HG03521 (cell line): ENCODE measurements around the gene FHIP2A.
"Not testable (repeated sequence)": the region's sequence is repeated elsewhere in the genome, so short reads cannot be mapped to it uniquely, and the experiment has no call there.

Source experiments
- ATAC-seq: cut with Tn5 transposase; IDR thresholded peaks from one replicate; pipeline ENCODE4 v1.9.1; 2021; ENCODE audit warnings: mild to moderate bottlenecking, moderate library complexity; ENCODE audit not compliant: unreplicated experiment

FHIP2A gene

DNA sequence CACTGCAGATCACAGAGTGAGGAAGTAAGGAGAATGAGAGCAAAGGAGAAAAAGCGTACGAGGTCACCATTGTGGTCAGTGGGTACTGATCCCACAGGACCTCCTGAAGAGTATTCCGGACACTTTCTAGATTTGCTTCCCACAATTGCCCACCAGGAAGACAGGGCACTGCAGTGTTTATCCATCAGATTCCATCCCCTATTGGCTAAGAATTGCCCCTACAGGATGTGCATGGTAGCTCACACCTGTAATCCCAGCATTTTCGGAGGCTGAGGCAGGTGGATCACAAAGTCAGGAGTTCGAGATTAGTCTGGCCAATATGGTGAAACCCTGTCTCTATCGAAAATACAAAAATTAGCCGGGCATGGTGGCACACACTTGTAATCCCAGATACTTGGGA is 5.3 kb upstream of the FHIP2A start:
- no peak for ATAC-seq

DNA sequence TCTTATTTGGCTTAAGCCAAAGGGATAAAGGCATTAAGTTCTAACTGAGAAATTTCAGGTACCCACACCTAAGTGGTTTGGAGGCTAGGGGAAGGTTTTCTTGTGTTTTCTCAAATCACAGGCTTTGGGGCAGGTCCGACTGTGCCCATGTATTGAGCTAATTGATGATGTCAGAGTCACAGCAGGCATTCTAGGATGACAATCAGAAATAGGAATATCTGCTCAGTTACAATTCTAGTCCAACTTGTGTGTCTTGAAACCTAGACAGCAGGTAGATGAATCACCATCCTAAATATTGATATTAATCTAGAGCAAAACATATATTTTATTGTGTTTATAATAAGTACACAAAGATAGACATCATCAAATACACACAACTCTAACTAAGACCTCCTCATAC is 2.3 kb upstream of the FHIP2A start:
- no peak for ATAC-seq

DNA sequence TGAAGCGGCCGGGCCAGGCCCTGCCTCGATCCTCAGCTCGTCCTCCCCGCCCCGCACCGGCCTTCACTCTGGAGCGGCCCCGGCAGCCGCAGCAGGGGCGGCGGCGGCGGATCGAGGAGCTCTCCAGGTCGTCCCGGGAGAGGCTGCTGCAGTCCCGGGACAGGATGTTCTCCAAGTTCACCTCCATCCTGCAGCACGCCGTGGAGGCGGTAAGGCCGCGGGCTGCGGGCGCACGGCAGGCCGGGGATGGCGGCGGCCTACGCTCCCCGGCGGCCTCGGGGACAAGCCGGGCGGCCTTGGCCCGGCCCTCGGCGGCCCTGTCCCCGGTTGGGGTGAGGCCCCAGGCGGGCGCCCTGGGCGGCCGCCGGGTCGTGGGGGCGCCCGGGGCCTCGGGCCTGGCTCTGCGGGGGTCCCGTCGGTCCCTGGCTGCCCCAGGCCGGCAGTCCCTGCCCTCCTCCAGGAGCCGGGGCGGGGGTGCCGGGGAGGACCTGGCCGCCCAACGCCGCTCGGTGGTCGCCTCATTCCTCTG is 399 bp downstream of the FHIP2A start:
- peak; percentile 32 for ATAC-seq

DNA sequence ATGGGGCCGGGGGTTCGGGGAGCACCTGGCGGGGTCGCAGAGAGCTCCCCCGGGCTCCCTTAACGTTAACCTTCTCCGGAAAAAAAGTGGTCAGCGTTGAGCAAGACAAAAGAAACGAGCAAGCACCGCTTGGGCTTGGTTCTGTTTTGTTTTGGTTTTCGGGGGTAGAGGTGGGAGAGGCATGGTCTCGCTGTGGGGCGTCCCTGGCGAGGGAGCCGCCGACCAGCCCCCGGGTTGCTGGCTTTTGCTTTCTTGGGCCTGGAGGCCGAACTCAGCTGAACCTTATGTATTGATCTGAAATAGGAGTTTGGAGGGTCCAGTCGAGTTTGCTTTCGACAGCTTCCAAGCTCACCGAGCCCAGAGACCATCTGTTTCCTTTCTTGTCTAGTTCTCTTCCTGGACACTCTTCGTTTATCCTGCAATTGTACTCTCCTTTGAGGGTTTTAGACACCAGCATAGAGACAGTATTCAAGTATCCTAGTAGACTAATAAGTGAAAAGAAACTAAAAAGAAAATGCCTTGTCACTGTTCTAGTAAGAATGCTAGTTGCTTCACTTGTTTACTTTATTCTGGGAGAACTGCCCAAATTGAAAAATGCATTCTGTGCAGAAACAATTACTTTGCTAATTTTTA is 980 bp downstream of the FHIP2A start:
- ATAC-seq, result peak; percentile 19

DNA sequence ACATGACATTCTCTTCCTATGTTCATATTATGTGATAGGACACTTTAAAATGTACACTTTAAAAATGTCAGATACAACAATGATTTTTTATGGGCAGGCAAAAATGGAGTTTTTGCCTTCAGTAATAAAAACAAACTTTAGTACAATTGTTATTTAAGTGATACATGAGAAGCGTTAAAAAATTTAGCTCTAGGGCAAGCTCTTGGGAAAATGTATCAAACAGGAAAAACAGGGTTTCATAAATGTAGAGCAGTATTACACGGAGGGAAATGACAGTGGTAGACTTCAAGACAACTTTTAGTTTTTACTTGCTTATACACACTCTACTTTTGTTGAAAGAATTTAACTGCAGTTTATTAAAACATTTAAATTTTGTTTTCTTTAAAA is 1.5 kb downstream of the FHIP2A start:
- ATAC-seq, result no peak

DNA sequence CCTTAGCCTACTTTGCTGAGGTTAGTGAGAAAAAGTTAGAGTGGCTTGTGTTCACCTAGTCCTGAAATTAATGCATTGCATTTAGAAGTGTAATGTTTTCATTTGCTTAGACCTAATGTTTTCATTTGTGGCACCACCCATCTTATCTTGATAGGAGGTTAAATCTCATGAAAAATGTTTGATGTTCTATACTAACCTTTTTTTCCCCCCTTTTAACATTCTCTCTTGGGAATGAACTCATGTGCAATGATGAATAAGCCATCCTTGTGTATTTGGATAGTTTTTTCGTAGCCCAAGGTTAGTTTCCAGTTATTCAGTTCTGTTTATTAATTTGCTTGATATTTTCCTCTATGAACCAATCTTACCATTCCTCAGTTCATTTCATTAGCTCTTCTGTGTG is 2.8 kb downstream of the FHIP2A start:
- ATAC-seq, result no peak

DNA sequence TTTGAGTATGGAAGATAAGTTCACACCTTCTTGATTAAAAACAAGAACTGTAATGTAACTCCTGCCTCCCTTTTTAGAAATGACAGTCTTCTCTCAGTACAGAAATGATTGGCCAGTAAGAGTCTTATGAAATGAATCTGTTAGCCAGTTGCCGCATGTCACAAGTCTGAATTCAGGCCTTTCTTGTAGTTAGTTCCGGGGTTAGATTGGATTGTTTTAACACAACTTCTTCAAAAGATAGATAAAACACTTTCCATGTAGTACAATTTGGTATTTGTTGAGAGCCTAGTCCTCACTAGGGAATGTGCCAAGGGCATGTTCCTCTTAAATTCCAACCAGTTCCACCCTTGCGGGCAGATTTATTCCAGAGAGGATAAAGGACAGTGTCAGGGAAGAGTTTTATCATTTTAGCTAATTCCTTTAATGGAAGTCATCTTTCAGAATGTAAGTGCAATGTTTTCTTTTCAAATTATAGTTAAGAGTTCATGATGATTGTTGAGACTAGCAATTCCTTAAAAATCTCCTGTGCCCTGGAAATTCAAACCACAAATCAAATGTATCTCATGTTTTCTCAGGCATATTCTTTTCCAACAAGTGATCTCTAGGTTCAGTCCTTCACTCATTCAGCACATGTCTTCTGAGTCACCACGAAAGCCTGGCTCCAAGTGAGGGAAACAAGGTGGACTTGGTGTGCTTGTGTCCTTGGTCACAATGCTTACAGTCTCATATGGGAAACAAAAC is 4.1 kb downstream of the FHIP2A start:
- ATAC-seq, result peak; percentile 36

DNA sequence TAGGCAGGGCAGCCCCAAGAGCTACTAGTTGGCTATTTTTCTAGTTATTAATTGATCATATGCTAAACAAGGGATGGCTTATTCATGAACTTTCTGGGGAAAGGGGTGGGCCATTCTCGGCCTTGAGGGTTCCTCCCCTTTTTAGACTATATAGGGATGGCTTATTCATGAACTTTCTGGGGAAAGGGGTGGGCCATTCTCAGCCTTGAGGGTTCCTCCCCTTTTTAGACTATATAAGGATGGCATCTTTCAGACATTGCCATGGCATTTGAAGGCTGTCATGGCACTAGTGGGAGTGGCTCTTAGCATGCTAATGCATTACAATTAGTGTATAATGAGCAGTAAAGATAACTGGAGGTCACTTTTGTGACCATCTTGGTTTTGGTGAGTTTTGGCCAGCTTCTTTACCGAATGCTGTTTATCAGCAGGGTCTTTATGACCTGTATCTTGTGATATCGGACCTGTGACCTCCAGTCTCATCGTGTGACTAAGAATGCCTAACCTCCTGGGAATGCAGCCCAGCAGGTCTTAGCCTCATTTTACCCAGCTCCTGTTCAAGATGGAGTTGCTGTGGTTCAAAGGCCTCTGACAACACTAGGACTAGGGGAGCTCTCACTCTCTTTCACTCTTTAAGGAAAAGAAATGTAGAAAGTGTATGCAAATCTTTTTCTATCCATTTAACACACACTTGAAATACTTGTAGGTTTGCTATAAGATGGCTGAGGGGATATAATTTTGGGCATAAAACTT is 7.8 kb downstream of the FHIP2A start:
- ATAC-seq, result no peak

DNA sequence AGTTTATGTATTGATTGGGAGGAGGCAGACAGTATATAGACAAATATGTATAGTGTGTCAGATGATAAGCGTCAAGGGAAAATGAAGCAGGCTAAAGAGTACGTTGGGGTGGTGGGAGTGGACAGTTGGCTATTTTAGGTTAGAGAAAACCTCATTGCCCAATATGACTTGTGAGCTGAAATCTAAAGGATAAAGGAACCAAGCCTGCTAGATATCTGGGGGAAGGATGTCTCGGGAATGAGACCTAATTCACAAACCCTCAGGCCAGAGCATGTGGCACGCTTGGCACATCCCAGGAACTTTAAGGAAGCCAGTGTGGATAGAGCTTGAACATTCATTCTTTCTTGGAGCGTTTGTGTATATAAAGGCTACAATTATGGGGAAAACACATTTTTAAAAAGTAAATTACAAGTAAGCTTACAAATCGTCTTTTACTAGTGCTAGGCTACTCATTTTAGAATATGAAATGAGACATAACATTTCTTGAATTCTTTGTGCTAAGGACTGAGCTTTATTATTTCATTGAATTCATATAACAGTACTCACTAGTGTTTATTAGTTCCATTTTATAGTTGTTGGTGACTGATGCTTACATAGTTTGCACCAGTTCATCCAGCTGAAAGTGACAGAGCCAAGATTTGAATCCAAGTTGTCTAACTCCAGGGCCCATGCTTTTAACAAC is 9.7 kb downstream of the FHIP2A start:
- no peak for ATAC-seq

DNA sequence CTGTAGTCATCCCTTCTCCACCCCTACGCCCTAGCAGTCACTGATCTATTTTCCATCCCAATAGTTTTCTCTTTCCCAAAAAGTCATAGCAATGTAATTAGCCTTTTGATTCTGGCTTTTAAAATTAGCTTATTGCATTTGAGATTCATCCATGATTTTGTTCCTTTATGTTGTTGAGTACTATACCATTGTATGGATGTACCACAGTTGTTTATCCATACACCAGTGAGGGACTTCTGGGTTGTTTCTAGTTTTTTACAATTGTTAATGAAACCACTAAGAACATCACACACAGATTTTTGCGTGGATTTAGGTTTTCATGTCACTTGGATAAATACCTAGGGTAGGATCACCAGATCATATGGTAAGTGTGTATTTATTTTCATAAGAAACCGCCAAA is 16.1 kb downstream of the FHIP2A start:
- ATAC-seq, result no peak

DNA sequence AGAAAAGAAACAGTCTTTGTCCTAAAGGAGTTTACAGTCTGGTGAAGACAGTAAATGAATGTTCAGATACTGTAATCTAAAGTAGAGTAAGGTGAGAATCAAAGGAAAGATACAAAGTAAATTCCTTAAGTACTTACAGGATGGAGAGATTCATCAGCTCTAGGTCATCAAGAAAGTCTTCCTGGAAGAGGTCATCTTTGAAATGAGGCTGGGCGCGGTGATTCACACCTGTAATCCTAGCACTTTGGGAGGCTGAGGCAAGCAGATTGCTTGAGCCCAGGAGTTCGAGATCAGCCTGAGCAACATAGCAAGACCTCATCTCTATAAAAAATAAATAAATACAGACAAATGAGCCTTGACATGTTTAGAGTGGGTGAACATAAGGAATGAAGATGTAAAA is 18.3 kb downstream of the FHIP2A start:
- ATAC-seq, result no peak

DNA sequence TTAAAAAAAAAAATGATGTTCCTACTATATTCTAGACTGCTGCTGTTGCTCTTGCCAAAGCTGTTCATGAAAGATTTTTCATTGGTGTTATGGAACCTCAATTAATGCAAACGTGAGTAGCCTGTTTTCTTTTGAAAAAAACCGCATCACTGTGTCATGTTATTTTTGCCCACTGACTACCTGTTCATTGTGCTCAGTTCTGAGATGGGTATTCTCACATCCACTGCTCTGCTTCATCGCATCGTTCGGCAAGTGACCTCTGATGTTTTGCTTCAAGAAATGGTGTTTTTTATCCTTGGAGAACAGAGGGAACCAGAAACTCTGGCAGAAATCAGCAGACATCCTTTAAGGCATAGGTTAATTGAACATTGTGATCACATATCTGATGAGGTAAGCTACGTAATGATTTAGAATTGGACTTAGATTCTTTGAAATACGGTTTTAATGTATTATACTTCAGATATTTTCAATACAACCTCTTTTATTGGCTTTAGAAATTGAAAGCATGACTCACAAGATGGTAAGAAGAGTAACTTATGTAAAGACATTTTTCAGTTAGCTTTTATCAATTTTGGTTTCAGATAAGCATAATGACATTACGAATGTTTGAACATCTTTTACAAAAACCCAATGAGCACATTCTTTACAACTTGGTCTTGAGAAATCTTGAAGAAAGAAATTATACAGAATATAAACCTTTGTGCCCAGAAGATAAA is 24.6 kb downstream of the FHIP2A start:
- no peak for ATAC-seq

DNA sequence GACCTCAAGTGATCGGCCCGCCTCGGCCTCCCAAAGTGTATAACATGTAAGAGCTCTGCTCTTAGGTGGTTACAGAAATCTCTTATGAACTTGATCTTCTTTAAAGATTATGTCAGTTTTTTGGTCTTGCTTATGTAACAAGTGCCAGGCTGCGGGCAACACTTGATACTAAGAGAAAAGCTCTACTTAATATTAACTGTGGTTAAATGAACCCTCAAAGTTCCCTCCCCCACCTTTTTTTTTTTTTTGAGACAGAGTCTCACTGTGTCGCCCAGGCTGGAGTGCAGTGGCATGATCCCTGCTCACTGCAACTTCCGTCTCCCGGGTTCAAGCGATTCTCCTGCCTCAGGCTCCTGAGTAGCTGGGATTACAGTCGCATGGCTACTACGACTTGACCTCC is 25.9 kb downstream of the FHIP2A start:
- not testable (repeated sequence) for ATAC-seq

DNA sequence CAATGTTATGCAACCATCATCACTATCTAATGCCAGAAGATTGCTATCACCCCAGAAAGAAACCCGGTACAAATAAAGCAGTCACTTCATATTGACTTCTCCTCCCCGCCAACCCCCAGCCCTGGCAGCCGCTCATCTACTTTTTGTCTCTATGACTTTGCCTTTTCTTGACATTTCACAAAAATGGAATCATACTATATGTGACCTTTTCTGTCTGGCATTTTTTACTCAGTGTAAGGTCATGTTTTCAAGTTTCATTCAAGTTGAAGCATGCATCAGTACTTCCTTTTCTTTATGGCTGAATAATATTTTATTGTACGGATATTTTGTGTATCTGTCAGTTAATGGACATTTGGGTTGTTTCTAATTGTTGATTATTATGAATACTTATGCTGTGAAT is 28.1 kb downstream of the FHIP2A start:
- no peak for ATAC-seq

DNA sequence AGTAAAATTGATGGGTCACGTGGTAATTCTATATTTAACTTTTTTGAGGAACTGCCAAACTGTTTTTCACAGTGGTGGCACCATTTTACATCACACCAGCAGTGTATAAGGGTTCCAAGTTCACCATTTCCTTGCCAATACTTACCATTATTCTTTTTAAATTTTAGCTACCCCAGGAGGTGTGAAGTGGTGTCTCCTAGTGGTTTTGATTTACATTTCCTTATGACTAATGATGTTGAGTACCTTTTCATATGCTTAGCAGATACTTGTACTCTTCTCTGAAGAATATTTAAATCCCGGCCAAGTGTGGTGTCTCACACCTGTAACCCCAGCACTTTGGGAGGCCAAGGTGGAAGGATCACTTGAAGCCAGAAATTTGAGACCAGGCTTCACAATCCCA is 28.5 kb downstream of the FHIP2A start:
- no peak for ATAC-seq

DNA sequence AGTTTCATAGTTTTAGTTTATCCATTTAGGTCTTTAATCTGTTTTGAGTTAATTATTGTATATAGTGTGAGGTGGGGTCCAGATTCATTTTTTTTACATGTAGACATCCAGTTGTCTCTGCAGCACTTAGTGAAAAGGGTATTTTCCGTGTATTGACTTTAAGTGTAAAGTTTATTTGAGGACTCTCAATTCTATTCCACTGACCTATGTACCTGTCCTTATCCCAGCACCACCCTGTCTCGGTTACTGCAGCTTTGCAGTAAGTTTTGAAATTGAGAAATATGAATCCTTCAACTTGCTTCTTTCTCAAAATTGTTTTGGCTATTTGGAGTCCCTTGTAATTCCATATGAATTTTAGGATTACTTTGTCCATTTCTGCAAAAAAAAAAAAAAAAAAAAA is 29.8 kb downstream of the FHIP2A start:
- no peak for ATAC-seq

DNA sequence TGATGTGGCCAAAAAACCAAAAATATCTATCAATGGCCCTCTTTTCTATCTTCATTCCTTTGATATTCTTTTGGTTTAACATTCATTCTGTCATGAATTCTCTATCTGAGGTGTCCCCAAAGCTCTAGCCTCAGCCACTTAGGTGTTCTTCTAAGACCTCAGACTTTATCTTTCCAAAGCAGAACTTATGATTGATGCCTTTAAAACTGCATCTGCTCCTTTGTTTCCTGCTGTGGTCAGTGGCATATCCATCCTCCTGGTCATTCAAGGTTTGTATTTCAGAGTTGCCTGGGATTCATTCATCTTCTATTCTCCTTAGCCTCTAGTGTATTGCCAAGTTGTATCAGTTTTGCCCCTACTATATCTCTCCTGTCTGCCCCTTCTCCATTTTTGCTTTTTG is 30.6 kb downstream of the FHIP2A start:
- no peak for ATAC-seq

DNA sequence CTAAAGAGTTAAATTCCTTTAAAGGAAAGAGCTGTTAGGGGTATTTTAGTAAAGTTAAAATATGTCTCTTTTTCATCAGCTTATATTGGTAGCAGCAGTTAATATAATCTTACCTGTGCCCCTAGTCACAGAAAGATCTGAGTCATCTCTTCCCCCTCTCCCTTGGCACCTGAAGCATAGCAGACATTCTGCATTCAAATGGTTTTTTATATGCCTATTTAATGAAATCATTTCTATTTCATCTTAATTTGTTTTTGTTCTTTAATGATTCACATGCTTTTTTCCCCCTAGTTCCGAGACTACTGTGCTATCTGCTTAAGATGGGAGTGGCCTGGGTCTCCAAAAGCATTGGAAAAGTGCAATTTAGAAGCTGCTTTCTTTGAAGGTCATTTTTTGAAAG is 33.3 kb downstream of the FHIP2A start:
- ATAC-seq, result no peak

DNA sequence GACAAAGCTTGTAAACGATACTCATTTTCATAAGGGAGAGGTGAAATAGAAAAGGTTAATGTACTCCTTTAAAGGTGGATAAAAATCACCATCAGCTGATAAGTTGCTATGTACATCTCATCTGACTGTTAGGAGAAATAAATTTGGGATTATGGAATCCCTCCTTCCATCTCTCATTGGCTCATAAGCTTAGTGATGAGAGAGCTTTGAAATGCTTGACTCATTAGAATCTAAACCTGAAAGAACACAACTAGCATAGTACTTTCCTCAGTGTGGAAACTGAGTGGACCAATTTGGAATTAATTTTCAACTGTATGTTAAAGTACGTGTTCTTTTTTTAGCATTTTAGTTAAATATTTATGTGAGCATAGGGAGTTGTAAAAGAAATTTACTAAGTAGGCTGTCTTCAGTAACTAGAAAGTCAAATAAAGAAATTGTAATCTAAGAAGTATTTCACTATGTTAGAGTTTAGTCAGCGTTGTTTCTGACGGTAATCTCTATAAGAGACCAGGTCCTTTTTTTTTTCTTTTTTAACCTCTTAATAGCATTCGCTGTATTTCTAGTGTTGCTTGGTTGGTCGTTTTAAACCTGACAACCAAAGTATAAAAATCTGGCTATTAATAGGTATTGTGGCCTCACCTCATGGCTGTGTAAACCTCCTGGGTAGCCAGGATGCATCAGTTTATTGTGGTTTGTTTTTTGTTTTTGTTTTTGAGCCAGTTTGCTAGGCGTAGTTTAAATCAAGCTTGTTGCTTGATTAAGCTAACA is 34.4 kb downstream of the FHIP2A start:
- no peak for ATAC-seq
